ENCODE results near the gene HMGN3. TPM values are rescaled to one million over a fixed set of nuclear protein-coding genes. Genes with fewer than 3 reads are reported as not detected.
A peak's percentile ranks its signal among the peaks of the same experiment; 100 is the strongest.

HMGN3 gene
- polyA plus RNA-seq, 1 of the 3 experiments (the other 2 are of a cell fraction): 64.5 TPM

DNA sequence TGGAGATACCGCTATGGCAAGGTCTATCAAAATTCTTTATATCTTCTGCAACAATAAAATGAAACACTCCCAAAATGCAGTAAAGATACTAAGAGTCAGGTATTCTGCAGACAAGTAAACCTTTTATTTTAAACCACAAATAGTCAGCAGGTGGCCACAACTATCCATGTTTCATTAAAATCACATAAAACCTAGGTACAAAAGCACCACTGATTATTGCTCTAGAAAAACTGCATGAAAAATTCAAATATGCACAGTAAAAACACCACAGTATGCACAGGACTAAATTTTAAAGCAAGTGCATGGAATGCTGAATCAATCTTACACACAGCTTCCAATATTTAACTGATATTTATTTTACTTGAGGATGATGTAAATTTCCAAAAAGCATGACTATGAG is 33.3 kb downstream of the HMGN3 start:
- peak; percentile 32; the same call in 1 of the 2 replicates for TF ChIP-seq RAD21 (IDR thresholded peaks at IDR 0.05; ENCODE audit: low read length)
- no peak for TF ChIP-seq GATA2 (CRISPR knock-in tag; IDR thresholded peaks at IDR 0.05)
- TF ChIP-seq CHD2 (IDR thresholded peaks at IDR 0.05; ENCODE audit: low read length, partially characterized antibody): no peak
- TF ChIP-seq ZBTB33 (IDR thresholded peaks at IDR 0.05; ENCODE audit: borderline replicate concordance, low read depth): no peak
- ChIA-PET POLR2A (interaction anchor here (0.6 kb wide), 1 partner anchor 10 kb away, joined by 4 read pairs; no protein-coding TSS in a partner anchor), CTCF (interaction anchor here (1.0 to 1.3 kb wide), 3 partner anchors 19 to 344 kb away, joined by 3 to 5 read pairs (median 3); no protein-coding TSS in a partner anchor)
- Histone ChIP-seq H3K27ac (ENCODE audit: low read depth in 2 of 2, low read length in 1 of 2) (no peak overlapping the region), H3K4me1 (ENCODE audit: control insufficient read depth in 1 of 2, insufficient read depth in 2 of 2, low read depth in 1 of 2, low read length in 1 of 2) (no peaks in the 10 kb centered on the region), H3K9ac (no peak overlapping the region), H3K9me3 (no peaks in the 10 kb centered on the region), H3K4me2 (no peak overlapping the region), H2AFZ (ENCODE audit: low read depth) (no peak overlapping the region), H3K79me2 (ENCODE audit: insufficient read depth) (no peaks in the 10 kb centered on the region), H3K9me2 (no peaks in the 10 kb centered on the region), H3K36me3 (replicated peaks in 1 of 2; ENCODE audit: control insufficient read depth in 1 of 2, insufficient read depth in 2 of 2, low read length in 1 of 2) (peaks cover 11 to 30% of the 10 kb centered on the region in 2 experiments), H3K27me3 (ENCODE audit: insufficient read depth) (no peaks in the 10 kb centered on the region), H4K20me1 (ENCODE audit: insufficient read depth) (no peaks in the 10 kb centered on the region), H3F3A (replicated peaks; ENCODE audit: insufficient read depth) (no peaks in the 10 kb centered on the region), H3K4me3 (ENCODE audit: low read depth in 2 of 2, low read length in 1 of 2) (no peak overlapping the region)
- no peak for DNase-seq
- 95% methylated on average over 1 of the region's 1 CpG for WGBS (ENCODE audit: low lambda C conversion rate)

- POLR2A ChIA-PET: no interaction called here
- TF ChIP-seq GATA2 (CRISPR knock-in tag; IDR thresholded peaks at IDR 0.05) (no peak), NRF1 (IDR thresholded peaks at IDR 0.05; ENCODE audit: low read depth, low read length) (no peak), IRF3 (IDR thresholded peaks at IDR 0.05; ENCODE audit: low read depth, low read length) (no peak), FOXM1 (IDR thresholded peaks at IDR 0.05; ENCODE audit: low read depth) (no peak), POLR2AphosphoS5 (IDR thresholded peaks at IDR 0.05; ENCODE audit: low read depth, low read length) (no peak), TEAD4 (IDR thresholded peaks at IDR 0.05; ENCODE audit: borderline replicate concordance, insufficient read depth) (no peak), RCOR1 (IDR thresholded peaks at IDR 0.05; ENCODE audit: low read length) (no peak), EP300 (IDR thresholded peaks at IDR 0.05; ENCODE audit: borderline replicate concordance in 1 of 2, low read depth in 1 of 2, low read length in 1 of 2) (no peak)
- TF ChIP-seq, protein P1, sequence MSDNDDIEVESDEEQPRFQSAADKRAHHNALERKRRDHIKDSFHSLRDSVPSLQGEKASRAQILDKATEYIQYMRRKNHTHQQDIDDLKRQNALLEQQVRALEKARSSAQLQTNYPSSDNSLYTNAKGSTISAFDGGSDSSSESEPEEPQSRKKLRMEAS (IDR thresholded peaks at IDR 0.05; ENCODE audit: low read depth): no peak
- CTCF ChIA-PET: interaction anchor here (1.3 kb wide), 1 partner anchor 87 kb away, joined by 3 read pairs; no protein-coding TSS in a partner anchor
- H3K9me3 ChIP-seq: no peaks in the 10 kb centered on the region
- no peak overlapping the region for H3K9ac ChIP-seq
- H3K4me1 ChIP-seq (ENCODE audit: control insufficient read depth in 1 of 2, insufficient read depth in 2 of 2, low read depth in 1 of 2, low read length in 1 of 2): no peaks in the 10 kb centered on the region; a peak in 1 of 4 replicates
- H3K9me2 ChIP-seq: no peaks in the 10 kb centered on the region
- no peaks in the 10 kb centered on the region for H3F3A ChIP-seq (replicated peaks; ENCODE audit: insufficient read depth)
- no peaks in the 10 kb centered on the region for H3K27me3 ChIP-seq (ENCODE audit: insufficient read depth)
- no peak overlapping the region for H2AFZ ChIP-seq (ENCODE audit: low read depth)
- H3K79me2 ChIP-seq (ENCODE audit: insufficient read depth): no peaks in the 10 kb centered on the region
- no peak overlapping the region for H3K4me3 ChIP-seq (ENCODE audit: low read depth in 2 of 2, low read length in 1 of 2)
- H3K27ac ChIP-seq (ENCODE audit: low read depth in 2 of 2, low read length in 1 of 2): no peak overlapping the region
- H3K36me3 ChIP-seq (replicated peaks in 1 of 2; ENCODE audit: control insufficient read depth in 1 of 2, insufficient read depth in 2 of 2, low read length in 1 of 2): peaks cover 7 to 15% of the 10 kb centered on the region in 2 experiments
- H3K4me2 ChIP-seq: no peak overlapping the region
- no peak for DNase-seq
- H4K20me1 ChIP-seq (ENCODE audit: insufficient read depth): no peaks in the 10 kb centered on the region
Observed at GRCh38 chr6:79196912-79197311, 37.6 kb downstream of the HMGN3 start.
